GM19099 (cell line): ENCODE results near the gene TPD52L1.

Experiments used
- POLR2A ChIP-seq: IDR thresholded peaks from 3 replicates; pipeline ENCODE4 v1.6.1; 2011; ENCODE audit warnings: low read depth; ENCODE audit not compliant: insufficient read length; ENCODE audit errors: extremely low read depth

The TPD52L1 gene

DNA sequence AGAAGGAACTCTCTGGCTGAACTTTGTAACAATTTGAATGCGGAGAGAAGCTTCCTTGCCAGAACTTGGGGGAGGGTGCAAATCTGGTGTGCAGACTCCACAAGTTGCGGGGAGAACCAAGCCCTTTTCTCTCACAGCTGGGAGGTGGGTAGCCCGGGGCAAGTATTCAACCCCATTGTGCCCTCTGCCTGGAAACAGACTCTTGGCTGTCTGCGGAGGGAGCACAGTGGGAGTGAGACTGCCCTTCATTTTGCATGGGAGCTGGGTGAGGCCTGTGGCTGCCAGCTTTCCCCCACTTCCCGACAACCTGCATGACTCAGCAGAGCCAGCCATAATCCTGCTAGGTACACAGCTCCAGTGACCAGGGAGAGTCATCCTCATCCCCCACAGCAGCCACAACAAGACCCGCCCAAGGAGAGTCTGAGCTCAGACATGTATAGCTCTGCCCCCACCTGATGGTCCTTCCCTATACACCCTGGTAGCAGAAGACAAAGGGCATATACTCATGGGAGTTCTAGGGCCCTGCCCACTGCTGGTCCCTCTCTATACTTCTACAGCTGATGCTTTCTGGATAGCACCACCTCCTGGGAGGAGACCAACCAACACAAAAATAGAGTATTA, 29.4 kb upstream of the TPD52L1 start:
- no peak for TF ChIP-seq POLR2A

DNA sequence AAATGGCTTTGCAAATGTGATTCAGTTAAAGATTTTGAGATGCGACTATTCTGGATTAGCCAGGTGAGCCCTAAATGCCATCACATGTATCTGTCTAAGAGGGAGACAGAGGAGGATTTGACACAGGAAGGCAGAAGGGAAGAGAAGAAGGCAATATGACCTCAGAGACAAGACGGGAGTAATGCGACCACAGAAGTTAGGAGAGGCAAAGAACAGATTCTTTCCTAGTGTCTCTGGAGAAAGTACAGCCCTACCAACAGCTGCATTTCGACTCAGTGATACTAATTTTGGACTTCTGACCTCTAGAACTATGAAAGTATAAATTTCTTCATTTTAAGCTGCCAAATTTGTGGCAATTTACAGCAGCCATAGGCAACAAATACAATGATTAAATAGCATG, 24.2 kb upstream of the TPD52L1 start:
- no peak for TF ChIP-seq POLR2A

DNA sequence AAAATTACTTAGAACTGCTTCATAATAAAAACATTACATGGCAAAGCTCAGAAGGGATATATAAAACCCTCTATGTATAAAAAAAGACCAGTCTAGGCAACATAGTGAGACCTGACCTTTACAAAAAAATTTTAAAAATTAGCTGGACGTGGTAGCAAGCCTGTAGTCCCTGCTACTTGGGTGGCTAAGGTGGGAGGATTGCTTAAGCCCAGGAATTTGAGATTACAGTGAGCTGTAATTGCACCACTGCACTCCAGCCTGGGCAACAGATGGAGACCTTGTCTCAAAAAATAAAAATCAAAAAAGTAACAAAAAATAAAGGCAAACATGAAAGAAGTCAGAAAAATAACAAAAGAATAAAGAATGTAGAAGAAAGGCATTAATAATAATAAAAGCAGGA, 21.5 kb upstream of the TPD52L1 start:
- no peak for TF ChIP-seq POLR2A

DNA sequence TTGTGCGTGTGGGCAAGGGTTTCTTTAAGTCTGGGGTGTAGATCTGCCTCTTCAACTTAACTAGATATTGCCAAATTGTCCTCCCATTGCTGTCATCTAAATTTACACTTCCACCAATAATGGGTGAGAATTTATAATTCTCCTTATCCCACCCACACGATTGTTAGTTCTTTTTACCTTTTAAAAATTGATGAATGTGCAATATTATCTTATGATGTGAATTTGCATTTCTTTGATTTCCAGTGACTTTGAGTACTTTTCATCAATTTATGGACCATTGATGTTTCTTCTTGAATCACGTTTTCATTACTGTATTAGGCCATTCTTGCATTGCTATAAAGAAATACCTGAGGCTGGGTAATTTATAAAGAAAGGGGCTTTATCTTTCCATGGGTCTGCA, 17.2 kb upstream of the TPD52L1 start:
- no peak for TF ChIP-seq POLR2A

DNA sequence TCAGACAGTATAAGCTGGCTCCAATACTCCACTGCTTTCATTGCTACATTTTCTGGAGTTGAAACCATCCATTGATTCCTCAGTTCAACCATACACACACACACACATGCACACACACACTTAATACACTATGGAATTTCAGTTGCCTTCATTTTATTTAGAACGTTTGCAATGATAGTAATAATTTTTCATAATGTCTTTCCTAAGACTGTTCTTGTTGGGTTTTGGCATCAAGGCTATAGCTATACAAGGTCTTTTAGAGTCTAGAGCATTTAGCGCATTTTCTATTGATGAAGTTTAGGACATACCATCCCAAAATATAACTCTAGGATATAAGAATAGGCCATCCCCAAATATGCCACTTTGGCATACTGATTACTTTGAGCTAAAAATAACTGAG, 15.5 kb upstream of the TPD52L1 start:
- TF ChIP-seq POLR2A, result no peak

DNA sequence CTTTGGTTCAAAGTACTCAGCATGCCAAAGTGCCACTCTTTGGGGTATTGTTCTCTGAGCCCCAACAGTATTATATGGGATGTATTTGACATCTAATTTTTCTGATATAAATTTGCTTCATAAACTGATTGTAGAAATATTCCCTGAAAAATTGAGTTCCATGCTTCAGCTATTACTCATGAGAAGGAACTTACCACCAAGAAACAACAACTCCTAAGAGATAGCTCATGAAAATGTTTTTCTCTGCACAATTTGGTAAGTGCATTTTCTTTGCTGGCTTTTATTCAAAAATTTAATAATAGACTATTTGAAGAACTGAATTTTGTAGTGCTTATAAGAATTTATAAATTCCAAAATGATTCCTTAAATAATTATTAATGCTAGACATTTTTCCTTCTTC, 12.8 kb upstream of the TPD52L1 start:
- no peak for TF ChIP-seq POLR2A

DNA sequence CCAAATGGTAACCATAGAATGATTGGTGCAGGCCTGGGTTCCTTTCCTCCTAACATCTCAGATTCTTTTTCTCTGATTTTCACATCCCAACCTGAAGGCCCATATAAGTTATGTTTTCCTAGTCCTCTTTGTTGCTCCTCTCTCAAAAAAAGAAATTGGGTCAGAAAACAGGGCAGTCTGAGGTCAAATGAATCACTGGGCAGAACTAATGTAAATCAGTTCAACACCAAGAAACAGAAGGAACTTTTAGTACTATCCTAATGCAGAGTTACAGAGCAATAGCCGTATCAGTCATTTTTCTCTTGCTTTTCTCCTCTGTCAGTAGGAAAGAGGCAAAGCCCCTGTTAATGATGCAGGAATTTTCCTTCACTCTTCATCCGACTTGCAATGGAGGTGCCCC, 11.0 kb upstream of the TPD52L1 start:
- no peak for TF ChIP-seq POLR2A

DNA sequence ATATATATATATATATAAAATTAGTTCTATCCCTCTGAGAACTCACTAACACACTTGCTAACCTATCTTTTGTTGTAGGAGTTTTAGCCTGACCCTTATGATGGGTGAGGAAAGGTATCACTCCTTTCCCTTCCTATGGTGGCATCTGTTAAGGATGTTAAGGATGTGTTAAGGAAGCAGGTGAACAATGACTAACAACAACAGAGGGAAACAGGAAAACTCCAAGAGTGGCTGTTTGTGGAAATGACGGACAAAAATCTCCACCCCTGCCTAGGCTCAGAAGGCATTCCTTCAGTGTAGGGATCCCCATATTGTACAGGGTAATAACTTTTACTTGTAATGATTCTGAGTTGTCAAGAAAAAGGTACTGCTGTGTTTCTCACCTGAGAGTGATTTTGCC, 8.8 kb upstream of the TPD52L1 start:
- TF ChIP-seq POLR2A, result no peak

DNA sequence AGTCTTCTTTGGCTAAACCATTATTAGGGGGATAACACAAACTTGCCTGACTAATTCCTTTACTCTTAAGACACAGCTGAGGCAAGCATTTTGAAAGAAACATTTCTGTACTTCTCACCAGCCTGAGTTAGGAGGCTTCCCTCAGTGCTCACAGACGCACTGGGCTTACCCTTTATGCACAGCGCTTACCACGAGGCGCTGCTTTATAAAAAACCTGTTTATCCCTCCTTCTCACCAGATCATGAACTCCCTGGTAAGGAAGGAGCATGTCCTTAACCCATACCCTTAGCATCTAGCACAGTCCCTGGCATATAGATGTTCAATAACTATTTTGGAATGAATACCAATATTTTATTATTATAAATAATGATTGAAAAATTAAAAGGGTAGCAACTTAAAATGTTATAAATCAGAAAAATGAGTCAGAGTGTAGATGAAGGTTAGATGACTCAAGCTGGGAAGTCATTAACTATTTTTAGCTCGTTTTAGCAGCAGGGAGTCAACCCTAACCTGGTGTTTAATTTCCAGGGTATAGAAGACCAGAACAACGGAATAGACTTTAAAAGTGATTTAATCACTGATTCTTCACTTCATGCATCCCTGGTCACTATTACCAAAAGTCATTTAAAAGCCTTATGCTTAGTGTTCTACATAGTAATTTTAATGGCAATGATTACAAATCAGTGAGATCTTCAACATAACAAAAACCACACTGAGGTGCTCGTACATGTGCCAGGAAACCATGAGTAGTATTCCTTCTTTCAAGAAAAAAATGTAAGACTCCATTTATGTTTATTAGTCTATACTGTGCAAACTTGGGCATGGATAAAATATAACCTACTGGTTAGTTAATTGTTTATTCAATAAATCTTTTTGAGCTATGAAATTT, 4.1 kb upstream of the TPD52L1 start:
- no peak for TF ChIP-seq POLR2A

DNA sequence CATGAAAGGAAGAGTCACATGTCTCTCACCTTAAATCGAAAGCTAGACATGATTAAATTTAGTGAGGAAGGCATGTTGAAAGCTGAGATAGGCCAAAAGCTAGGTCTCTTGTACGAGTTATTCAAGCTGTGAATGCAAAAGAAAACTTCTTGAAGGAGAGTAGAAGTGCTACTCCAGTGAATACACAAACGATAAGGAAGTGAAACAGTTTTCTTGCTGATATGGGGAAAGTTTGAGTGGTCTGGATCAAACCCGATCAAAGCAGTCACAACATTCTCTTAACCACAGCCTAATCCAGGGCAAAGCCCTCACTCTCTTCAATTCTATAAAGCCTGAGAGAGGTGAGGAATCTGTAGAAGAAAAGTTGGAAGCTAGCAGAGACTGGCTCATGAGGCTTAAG, 1.9 kb upstream of the TPD52L1 start:
- TF ChIP-seq POLR2A, result no peak

DNA sequence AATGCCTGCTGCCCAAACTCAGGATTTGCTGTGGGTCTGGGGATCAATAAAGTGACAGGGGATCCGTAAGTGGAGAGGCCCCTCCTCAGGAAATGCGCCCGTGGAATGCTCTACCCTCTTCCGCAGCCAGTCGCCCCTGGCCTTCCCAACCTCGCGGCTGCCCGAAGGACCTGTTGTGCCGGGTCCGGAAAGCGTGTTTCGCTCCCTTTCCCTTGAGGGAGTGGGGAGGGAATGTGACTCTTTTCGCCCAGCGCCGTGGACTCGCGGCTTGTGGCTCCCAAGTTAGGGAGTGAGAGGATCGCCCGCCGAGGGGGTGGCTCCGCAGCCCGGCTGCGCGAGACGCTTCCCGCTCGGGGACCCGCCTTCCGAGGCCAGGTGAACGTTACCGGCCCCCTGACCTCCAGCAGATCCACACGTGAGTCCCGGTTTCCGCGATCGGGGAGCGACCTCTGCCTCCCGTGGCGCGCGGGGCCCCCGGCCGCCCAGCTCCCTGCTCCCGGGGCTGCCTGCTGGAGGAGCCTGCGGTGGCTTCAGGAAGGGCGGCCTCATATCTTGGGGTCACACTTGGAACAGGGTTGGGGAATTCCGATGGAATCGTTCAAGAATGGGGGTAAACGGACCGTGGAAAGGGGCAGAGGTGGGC, 666 bp downstream of the TPD52L1 start:
- no peak for TF ChIP-seq POLR2A

DNA sequence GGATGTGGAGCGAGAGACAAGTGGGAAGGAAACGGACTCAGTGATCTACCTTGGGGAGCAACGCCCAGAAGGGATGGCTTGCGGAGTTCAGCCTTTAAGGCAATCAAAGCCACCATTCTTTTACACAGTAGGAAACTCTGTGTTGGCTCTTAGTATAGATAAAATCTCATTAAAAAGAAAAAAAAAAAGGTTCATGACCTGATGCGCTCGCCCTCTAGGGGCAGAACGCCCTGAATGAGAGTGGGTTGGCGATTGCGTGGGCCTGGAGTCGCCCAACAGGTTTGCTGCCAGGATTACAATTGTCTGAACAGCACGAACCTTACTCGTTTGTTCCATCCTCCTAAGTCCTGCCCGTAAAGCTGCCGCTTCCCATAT, 1.2 kb downstream of the TPD52L1 start:
- no peak for TF ChIP-seq POLR2A

DNA sequence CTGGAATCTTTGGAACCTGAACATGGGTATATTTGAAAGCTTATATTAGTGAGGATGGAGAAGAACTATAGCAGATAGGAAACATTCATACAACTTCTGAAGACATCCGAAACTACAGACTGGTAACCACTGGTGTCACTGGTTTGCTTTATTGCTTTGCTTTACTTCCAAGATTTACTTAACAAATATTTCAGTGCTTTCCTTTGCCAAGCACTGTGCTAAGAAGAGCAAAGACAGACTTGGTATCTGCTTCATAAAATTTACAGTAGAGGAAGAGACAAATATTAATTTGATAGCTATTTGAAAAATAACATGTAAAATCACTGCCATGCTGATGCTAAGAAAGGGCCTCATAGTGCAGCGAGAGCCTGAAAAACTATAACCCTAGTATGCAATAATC, 1.8 kb downstream of the TPD52L1 start:
- no peak for TF ChIP-seq POLR2A

DNA sequence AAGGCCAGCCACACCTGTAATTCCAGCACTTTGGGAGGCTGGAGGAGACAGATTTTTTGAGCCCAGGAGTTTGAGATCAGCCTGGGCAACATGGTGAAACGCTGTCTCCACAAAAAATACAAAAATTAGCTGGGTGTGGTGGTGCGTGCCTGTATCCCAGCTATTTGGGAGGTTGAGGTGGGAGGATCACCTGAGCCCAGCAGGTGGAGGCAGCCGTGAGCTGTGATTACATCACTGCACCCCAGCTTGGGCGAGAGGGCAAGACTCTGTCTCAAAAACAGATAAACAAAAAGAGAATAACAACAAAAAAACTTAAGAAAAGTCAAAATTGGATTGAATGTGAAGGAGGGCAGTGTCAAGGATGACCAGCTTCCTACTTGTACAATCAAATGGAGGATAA, 2.9 kb downstream of the TPD52L1 start:
- TF ChIP-seq POLR2A, result no peak

DNA sequence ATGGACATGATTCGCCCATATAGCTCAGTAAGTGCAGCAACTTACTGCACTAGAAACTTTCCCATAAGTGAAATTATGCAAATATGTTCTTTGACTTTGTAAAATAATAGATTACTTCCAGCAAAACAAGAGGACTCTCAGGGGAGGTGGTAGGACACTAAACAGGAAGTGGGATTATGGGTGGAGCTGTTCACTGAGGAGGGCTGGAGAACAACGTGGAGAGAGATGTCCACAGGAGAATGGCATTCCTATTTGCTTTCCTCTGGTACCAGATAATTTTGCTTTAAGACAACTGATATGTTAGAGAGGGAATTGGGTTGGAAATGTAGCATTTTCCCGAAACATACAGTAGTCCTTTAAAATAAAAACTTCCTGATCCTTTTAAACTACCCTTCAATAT, 3.7 kb downstream of the TPD52L1 start:
- TF ChIP-seq POLR2A, result no peak

DNA sequence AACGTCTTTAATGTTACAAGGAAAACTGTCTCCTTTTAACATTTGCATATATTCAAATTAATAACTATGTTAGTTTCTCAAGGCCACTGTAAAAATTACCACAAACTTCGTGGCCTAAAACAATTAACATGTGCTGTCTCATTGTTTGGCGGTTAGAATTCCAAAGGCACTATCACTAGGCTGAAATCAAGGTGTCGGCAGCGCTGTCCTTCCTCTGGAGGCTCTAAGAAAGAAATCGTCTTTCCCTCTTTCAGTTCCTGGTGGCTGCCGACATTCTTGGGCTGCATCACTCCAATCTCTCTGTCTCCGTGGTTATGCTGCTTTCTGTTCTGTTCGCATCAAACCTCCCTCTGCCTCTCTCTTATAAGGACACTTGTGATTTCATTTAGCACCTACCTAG, 4.2 kb downstream of the TPD52L1 start:
- no peak for TF ChIP-seq POLR2A

DNA sequence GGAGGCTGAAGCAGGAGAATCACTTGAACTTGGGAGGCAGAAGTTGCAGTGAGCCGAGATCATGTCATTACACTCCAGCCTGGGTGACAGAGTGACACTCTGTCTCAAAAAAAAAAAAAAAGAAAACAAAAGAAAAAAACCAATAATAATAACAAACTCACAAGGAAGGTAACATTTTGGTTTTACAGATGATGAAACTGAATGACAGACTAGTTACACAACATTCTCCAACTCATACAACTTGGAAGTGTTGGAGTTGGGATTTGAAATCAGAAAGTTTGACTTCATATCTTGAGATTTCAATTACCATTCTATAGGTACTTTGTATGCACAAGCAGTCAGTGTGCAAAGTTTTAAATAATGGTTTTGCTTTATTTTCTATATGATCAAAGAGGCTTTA, 10.2 kb downstream of the TPD52L1 start:
- TF ChIP-seq POLR2A, result no peak

DNA sequence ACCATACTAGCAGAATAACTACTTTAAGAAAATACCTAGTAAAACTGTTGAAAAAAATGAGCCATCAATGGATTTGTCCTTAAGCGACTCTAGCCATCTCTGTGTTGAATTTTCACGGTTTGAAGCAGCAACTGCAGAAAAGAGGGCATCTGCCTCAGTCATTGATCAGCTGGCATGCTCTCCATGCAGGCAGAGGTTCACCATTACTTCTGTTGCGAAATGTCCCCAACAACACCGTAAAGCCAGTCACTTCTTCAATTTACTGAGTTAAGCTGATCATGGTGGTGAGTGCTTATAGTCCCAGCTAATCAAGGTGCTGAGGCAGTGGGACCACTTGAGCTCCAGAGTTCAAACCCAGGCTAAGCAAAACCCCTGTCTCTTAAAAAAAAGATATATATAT, 11.1 kb downstream of the TPD52L1 start:
- no peak for TF ChIP-seq POLR2A
